ENCODE results near the gene TNFAIP8. TPM values are rescaled to one million over a fixed set of nuclear protein-coding genes. Genes with fewer than 3 reads are reported as not detected.

TNFAIP8 gene
- polyA plus RNA-seq, 4 donors: 22.8 to 39.1 (median 32.1) TPM

DNA sequence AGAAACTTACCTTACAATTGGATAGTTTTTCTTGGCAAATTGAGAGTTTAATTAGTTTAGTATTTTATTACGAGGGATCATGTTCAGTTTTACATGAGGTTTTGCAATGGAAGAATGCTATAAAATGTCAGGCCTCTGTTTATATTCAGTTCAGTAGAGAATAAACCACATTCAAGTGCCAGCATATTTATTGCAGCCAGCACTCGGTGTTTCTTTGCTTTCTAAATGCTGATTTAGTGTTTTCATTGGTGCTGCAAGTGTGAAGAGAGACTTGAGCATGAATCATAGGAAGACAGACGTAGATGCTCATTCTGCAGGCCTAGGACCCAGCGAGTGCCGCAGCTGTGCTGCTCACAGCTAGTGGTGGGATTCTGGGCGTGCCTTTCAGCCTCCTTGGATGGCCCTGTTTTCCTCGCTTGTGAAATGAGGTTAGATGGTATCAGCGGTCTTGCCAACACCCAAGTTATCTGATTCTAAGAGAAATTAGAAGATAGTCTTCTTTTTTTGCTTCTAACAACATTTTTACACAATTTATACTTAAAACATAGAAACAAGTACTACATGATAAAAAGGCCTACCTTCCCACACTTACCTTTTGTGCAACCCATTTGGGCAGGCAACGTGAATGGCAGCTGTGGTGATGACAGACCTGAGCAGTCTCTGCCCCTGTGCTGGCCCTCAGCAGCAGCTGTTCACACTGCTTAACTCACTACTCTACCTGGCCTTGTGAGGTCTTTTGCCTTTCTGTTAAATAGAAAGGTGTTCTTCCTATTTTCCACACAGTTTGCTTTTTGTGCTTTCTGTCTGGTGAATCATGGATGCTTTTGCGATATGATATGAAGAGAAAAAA is 26.8 kb upstream of the TNFAIP8 start:
- no peak for DNase-seq (ENCODE audit: low read depth in 4 of 4, low spot score in 3 of 4)

DNA sequence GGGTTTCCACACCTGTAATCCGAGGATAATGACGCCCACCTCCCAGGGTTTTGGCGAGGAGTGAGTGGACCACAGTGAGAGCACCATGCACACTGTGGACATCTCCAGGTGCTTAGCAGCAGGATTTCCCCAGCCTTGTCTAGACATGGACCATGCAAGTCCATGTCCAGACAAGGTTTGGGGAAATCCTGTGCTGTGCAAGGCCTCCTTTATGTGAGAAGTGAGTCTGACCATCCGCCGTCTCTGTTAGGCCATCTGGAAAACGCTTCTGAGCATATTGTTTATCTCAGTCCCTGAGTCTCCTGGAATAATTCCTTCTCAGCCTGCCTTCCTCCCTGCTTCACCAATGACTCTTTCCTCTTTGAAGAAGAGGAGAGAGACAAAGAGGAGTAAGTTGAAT is 26.2 kb upstream of the TNFAIP8 start:
- DNase-seq (ENCODE audit: low read depth in 4 of 4, low spot score in 3 of 4): no peak

DNA sequence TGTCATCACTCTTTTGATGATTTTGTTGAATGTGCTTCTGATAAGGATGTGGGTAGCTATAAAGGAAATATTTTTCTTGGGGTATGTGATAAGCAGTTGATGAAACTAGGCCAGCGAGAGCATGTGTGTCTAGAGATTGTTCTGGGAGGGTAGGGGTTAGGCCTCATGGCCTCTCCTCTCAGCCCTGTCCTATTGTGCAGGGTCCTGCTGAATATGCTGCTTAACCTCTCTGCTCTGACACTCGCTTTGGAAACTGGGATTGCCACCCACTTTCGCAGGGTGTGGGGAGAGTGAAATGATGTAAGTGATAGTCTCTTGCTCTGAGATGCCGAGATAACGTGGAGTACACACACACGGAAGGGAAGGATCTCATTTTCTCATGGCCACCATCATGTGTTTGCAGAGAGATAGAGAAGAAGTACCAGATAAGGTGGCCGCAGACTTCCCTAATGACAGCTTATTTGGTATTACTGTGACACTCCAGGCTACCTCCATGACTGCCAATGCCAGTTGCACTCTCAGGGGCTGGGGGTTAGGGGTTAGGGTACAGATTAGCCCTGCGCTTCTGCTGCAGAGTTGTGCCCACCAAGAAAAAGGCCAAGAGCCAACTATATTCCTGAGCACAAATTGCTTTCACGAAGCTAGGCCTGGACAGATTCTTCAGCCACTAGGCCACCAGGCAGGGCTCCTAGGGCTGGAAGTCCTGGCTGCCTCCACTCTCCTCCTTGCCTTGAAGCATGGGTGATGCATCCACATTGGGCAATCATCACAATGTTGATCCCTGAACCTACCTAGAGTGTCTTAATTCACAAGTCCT is 25.2 kb upstream of the TNFAIP8 start:
- DNase-seq (ENCODE audit: low read depth in 4 of 4, low spot score in 3 of 4): no peak

DNA sequence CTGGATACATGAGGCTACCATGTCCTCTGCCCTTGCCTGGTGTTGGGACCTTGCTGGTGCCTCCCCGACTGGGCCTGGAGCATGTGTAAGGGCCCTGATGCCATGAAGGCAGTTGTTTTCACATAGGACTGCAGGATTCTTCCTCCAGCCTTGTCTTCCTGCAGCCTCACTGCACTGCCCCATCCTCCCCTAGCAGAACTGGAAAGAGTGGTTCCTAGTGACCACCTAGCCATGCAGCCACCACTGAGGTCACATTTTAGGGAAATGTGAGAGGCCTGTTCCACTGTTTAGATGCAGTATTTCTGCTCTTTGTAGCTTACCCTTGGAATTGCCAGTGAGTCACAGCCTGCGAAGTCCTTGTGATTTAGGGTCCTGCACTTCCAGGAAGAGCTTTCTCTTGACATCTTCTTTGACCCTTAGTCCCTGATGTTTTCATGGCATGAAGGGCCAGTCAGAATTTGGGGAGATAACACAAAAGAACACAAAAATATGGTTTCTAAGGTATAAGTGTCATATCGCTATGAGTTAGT is 24.2 kb upstream of the TNFAIP8 start:
- no peak for DNase-seq (ENCODE audit: low read depth in 4 of 4, low spot score in 3 of 4)

DNA sequence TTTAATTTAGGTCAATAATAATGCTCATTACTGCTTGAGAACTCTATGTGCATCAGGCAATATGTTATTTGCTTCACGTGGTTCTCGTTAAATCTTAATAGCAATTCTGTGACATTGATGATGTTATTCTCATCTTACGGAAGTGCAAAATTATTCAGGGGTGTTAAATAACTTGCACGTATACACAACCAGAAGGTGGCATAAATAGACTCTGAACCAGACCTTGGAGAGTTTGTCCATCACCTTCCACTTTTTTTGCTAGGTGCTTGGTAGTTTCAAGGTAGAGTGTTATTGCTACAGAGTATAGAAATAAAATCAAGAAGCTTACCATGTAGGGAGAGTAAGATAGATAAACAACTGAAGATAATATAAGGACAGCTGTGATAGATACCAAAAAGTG is 23.6 kb upstream of the TNFAIP8 start:
- DNase-seq (ENCODE audit: low read depth in 4 of 4, low spot score in 3 of 4): no peak

DNA sequence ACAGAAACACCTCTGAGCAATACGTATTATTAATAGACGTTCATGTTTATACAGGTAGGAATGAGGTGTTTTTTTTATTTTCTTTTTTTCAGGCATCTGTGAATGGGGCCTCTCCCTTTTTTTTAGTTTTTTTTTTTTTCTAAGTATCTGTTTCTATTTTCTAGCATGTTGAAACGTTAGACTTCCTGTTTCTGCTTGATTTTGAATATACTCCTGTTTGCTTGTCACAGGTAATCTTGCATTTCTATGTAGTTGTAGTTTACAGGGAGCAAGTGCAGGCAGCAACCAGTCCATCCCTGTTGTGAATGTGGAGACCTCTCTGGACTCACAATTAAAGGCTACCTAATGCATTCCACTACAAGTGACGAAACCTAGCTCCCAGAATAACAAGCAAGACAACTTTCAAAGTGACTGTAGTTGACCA is 22.8 kb upstream of the TNFAIP8 start:
- DNase-seq (ENCODE audit: low read depth in 4 of 4, low spot score in 3 of 4): no peak

DNA sequence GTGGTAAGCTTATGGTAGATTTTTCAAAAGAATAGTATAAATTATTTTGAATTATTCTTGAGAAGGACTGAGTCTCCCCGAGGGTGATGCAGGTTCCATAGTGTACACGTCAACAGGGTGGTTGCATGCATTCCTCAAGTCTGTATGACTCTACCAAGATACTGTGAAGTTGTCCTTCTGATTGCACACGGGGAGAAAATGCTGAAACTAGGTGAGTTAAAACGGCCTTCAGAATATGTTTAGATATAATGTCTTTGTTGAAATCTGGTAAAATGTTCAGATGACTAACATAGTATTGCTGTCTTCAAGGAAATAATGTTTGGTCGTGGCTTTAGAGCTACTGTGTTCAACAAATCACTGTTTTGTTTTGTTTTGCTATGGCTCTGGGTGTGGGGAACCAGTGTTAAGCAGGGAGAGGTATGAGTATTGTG is 22.4 kb upstream of the TNFAIP8 start:
- DNase-seq (ENCODE audit: low read depth in 4 of 4, low spot score in 3 of 4): no peak

DNA sequence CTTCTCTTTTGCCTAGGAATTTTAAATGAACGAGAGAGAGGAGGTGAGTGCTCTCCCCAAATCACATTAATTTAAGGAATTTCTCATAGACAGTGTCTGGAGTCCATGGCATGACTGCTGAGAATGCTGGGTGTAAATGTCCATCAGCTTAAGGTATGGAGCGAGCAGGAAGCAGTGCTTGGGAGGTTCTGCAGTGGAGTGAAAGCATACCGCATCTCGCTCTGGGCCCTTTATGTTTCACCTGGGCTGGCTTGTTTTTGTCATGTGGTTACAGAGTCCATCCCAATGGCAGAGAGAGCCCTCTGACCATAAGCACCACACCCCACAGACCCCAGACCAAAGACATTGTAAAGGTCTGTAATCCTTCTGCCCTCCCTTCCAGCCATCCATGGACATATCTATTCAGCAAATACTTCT is 20.6 kb upstream of the TNFAIP8 start:
- no peak for DNase-seq (ENCODE audit: low read depth in 4 of 4, low spot score in 3 of 4)

DNA sequence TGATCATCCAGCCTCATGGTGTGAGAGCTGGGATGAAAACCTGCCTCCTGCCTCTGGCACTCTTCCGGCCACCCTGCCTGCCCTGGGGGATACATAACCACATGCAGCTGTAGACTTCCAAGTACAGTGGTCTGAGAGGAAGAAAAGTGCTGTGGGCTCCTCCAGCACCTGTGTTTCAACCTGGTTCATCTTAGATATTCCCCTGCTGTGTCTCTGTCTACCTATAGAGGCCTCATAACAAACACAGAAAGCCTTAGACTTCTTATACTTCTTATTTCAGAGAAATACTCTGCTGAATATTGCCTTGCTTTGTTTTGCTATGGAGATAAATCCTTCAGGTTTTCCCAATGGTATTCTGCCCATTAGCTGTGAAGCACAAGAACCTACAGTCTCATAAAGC is 19.6 kb upstream of the TNFAIP8 start:
- no peak for DNase-seq (ENCODE audit: low read depth in 4 of 4, low spot score in 3 of 4)

DNA sequence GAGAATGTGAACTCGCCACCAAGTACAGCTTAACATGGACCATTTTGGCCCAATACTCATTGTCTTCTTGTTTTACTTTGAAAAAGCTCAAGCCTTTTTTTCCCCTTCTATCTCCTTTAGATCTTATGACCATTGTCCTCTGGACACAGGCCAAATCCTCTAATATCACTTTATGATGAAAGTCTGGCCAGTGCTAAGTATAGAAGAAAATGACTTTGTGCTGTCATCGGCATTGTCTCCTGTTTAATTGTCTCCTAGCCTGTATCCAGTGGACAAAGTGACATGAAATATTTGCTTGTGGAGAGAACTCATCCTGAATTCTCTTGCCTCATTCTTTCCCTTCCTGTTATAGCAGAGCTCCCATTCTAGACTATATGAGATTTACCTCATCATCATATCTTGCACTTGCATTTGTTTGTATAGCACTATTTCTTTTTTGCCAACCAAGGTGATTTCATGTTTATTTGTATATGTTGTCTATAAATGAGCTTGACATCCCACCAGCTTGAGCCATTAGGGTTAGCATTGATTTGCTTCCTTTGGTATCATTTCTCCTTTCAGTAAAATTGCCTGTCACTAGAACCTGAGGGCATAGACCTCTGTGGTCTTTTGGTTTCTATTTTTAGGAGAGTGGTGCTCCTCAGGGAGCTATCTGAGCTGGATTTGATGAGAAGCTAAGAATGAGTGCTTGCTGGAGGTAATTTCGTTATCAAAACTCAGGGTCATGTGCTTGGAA is 18.8 kb upstream of the TNFAIP8 start:
- no peak for DNase-seq (ENCODE audit: low read depth in 4 of 4, low spot score in 3 of 4)

DNA sequence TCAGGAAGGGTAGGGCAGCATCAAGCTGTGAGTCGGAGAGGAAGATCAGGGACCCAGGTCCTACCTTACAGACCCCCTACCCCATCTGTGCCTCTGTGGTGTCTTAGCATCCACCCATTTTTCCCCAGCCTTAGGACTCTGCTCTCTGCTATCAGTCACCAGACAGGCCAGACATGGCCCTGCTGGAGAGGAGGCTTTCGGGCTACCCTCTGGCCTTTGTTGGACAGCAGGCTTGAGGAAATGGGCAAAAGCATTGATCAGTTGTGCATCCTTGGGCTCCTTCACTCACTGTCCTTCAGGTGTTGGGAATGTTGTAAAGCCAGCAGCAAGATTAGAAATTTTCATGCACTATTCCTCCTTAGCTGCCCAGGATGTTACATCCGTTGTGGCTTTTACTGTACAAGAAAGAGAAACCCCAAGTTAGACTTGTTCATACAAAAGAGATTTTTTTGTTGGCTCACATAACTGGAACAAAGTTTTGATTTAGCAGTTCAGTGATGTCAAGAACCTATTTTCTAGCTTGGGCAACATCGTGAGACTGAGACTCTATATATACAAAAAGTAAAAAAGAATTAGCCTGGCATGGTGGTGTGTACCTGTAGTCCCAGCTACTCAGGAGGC is 17.4 kb upstream of the TNFAIP8 start:
- no peak for DNase-seq (ENCODE audit: low read depth in 4 of 4, low spot score in 3 of 4)

DNA sequence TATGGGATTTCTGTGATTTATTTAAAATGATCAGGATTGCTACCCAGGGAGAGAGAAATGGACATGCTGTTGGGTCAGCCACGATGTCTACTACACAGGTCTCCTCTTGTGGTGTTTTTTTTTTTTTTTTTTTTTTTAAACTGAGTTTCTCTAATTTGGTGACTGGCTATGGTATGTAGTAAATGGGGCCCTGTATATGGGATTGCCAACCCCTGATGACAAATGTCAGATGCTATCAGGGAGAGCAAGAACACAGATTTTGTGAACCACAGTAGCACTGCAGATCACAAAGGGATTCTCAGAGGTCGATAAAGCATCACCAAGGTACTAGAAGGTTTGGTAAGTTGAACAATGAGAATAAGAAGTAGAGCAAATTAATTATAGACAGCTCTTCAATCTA is 16.5 kb upstream of the TNFAIP8 start:
- DNase-seq (ENCODE audit: low read depth in 4 of 4, low spot score in 3 of 4): no peak

DNA sequence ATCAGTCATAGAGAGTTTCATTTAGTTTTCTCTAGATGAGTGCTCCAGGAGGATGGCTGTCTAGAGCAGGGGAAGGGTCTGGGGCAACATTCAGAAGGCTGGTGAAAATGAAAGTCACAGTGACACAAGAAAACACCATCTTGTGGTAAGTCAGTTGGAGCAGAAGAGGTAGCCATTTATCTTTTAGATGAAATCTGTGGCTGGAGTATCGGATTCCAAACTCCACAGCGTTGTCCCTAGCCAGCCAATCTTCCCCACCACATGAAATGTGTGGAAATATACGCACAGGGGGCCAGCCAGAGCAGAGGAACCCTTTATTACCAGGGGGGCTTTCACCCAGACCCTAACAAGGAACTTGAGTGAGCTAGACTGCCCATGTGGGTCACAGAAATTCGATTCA is 15.9 kb upstream of the TNFAIP8 start:
- no peak for DNase-seq (ENCODE audit: low read depth in 4 of 4, low spot score in 3 of 4)

DNA sequence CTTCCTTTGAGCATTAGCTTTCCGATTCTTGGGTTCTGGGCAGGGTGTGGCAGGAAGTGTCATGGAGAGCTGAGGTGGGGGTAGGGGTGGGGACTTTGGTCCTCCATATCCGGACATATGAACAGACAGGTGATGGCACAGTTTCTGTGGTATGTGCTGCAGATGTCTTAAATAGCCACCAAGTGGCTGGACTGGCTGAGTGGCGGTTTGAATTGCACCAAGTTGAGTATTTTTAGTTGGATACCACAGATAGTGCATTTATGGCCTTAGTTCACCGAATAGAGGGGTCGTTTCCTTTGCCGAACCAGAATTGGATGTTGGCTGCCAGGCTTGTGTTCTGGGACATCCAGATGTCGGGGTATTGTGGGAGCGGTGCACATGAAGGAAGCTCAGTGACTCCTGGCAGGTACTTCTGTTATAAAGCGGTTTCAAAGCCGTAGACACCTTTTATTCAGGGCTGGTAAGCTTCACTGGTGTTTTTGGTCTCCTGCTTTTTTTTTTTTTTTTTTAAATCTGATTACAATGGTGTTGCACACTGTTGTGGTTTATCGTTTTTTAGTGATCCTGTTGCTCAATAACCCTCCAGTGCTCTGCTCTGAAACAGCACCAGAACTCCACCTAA is 15.1 kb upstream of the TNFAIP8 start:
- DNase-seq (ENCODE audit: low read depth in 4 of 4, low spot score in 3 of 4): no peak

DNA sequence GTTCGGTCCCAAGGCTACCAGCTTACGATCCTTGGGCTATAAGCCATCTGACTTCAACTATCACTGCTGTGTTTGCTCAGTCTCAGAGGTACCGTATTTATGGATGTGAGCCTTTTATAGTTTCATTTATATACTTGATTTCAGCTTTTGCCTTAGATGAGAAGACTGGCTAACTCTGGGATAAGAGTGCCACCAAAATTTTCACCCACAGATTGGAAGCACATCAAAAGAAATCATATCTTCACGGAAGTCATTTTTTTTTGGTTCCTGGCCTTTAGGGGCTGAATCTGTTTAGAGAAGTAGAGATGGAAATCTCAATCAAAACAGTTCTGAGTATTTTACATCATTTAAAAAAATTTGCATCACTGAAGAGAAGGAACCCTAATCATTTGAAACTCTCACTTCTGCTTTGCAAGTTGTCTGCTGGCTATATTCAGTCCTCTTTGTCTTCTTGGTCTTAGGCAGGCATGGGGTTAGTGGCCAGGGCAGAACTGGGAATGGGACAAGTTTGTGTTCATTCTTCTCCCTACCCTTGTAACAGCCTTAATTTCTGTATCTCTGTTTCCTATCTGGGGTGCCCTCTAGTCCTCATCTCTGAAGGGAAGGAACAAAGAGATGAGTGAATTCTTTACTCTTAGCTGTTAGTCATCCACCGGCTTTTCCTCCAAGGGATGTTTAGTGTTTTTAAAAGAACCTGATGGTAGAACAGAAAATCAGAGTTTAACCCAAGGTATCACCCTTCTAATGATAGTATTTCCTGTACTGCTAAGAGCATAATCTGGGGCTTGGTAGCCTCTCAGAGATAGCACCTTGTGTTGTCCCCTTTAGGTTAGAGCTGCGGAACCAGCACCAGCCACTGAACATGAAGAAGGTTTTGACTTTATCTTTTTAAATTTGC is 14.1 kb upstream of the TNFAIP8 start:
- no peak for DNase-seq (ENCODE audit: low read depth in 4 of 4, low spot score in 3 of 4)

DNA sequence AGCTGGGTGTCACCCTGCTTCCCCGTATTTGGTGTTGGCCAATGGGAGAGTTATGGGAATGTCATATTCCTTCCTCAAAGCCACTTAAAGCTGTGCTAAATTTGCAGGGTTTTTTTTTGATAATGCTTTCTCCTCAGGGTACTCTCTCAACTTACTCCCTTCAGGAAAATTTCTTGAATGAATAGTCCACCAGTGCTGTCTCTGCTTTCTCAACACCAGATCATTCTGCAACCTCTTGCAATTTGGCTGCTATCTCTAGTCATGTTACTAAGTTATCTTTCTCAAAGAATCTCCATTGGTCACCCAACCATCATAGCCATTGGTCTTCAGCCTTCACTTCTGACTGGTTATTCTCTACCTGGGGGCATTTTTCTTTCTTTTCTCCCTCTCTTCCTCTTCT is 13.4 kb upstream of the TNFAIP8 start:
- no peak for DNase-seq (ENCODE audit: low read depth in 4 of 4, low spot score in 3 of 4)

DNA sequence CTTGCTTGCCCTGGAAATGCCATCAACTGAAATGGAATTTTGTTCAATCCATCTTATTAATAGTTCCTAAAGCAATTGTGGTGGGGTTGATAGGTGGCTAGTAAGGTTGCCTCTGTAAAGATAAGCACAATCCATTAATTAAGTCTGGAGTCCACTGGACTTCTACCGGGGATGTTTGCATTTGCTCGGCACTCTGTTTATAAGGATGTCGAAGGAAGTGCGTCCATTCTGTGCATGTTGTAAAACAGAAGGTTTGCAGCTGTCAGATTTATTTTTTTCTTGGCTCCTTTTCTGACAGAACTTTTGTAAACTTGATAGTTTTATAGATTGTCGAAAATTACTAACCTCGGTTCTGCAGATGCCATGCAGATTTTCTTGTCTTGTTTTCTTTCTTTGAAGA is 12.8 kb upstream of the TNFAIP8 start:
- DNase-seq (ENCODE audit: low read depth in 4 of 4, low spot score in 3 of 4): peak in 1 of 4 donors; percentile 53

DNA sequence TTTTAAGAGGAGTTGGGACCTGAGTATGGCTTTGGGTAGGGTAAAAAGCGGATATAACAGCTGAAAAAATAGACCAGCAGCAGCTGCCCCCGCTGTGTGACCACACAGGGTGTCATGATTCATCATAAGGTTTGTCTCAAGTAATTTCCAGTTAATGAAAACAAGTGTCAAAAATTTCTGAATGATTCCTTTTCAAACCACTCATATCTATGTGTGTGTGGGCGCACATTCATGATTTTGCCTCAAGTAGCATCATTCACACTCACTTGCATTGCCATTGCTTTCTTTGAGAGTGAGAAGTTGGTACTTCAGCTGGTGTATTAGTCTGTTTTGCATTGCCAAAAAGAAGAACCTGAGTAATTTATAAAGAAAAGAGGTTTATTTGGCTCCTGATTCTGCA is 12.1 kb upstream of the TNFAIP8 start:
- DNase-seq (ENCODE audit: low read depth in 4 of 4, low spot score in 3 of 4): no peak

DNA sequence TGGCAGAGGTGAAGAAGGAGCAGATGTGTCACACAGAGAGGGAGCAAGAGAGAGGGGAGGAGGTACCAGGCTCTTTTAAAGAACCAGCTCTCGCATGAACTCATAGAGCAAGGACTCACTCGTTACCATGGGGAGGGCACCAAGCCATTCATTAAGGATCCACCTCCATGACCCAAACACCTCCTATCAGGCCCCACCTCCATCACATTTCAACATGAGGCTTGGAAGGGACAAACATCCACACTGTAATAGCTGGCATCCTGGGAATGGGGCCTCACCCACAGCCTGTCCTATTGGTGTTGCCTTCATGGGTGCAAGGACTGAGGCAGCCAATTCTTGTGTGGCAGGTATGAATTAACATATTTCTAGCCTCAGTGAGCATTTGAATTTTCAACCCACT is 11.6 kb upstream of the TNFAIP8 start:
- DNase-seq (ENCODE audit: low read depth in 4 of 4, low spot score in 3 of 4): no peak
